Caco-2 (cell line): ENCODE measurements around the gene OSBPL6. TPM values are rescaled to one million over a fixed set of nuclear protein-coding genes. Genes with fewer than 3 reads are reported as not detected.
A peak's percentile ranks its signal among the peaks of the same experiment; 100 is the strongest.

Experiments
- BruUV-seq: library from RNA; stranded (reverse); fragments of 400-500 nt; replicated peaks from 2 replicates; lab custom pipeline; 2021; lab: Mats Ljungman, UMichigan
- CTCF ChIA-PET: fragments of 300-600 bp; sonication (Branson Sonifier 250); formaldehyde crosslinking; loops from one replicate; lab custom pipeline; 2022; ENCODE audit warnings: antibody characterized with exemption; lab: Charles Lee
- POLR2A ChIA-PET: fragments of 300-600 bp; sonication (Branson Sonifier 250); formaldehyde crosslinking; loops from one replicate; lab custom pipeline; 2022; ENCODE audit warnings: antibody characterized with exemption; lab: Charles Lee
- DNase-seq, 2 experiments: peaks; one replicate each; pipeline versions ENCODE4 v3.0.0 to v3.0.0-alpha.2; 2020 to 2022
- H3K27me3 ChIP-seq: replicated peaks from 2 replicates; pipeline ENCODE4 v1.6.0; 2011; ENCODE audit warnings: low read length; ENCODE audit not compliant: control insufficient read depth, insufficient read depth
- H3K36me3 ChIP-seq: 2 replicates; pipeline ENCODE4 v1.5.1; 2011; ENCODE audit warnings: low read length; ENCODE audit not compliant: control insufficient read depth, insufficient read depth
- H3K4me1 ChIP-seq: fragments of 250-450 bp; sonication (Bioruptor Pico); 2 replicates; pipeline ENCODE4 v1.5.1; 2020; ENCODE audit warnings: mild to moderate bottlenecking
- H3K4me3 ChIP-seq: 2 replicates; pipeline ENCODE4 v1.5.1; 2011; ENCODE audit warnings: low read depth, mild to moderate bottlenecking, control low read depth, low read length
- H3K9me3 ChIP-seq: fragments of 250-450 bp; sonication (Bioruptor Pico); 2 replicates; pipeline ENCODE4 v1.5.1; 2020; ENCODE audit warnings: mild to moderate bottlenecking, moderate library complexity
- H3K27ac Mint-ChIP-seq: one replicate; pipeline ENCODE4 v1.8.0; 2022; ENCODE audit warnings: mixed read lengths; ENCODE audit not compliant: unreplicated experiment
- H3K27me3 Mint-ChIP-seq: one replicate; pipeline ENCODE4 v1.8.0; 2022; ENCODE audit warnings: mixed read lengths; ENCODE audit not compliant: insufficient read depth, unreplicated experiment
- H3K36me3 Mint-ChIP-seq: one replicate; pipeline ENCODE4 v1.8.0; 2022; ENCODE audit warnings: mild to moderate bottlenecking, mixed read lengths; ENCODE audit not compliant: insufficient read depth, unreplicated experiment
- H3K4me1 Mint-ChIP-seq: one replicate; pipeline ENCODE4 v1.8.0; 2022; ENCODE audit warnings: low read depth, mixed read lengths; ENCODE audit not compliant: unreplicated experiment
- H3K4me3 Mint-ChIP-seq: one replicate; pipeline ENCODE4 v1.8.0; 2022; ENCODE audit warnings: mild to moderate bottlenecking, moderate library complexity, mixed read lengths; ENCODE audit not compliant: unreplicated experiment
- H3K9me3 Mint-ChIP-seq: one replicate; pipeline ENCODE4 v1.8.0; 2022; ENCODE audit warnings: mixed read lengths; ENCODE audit not compliant: unreplicated experiment
- intact Hi-C: fragments of 100-400 bp; cut with micrococcal nuclease; formaldehyde crosslinking; loops from one replicate; pipeline ENCODE4 v1.10.0; 2022; ENCODE audit not compliant: unreplicated experiment
- total RNA-seq: library from RNA; stranded (reverse); gene quantifications from 2 replicates; pipeline ENCODE4 v1.2.3, GENCODE V29; 2022
- TF ChIP-seq, protein P1 (sequence below), 2 experiments: fragments of 200-600 bp in 1 of 2; IDR thresholded peaks; 1 replicate in 1 of 2; 2 replicates in 1 of 2; pipeline versions ENCODE4 v1.5.1 to v1.8.0; 2011 to 2022; ENCODE audit warnings: antibody characterized with exemption in 1 of 2, control low read depth in 1 of 2, inconsistent platforms in 1 of 2, low read depth in 1 of 2, low read length in 1 of 2, mild to moderate bottlenecking in 1 of 2, moderate library complexity in 1 of 2; ENCODE audit not compliant: insufficient read depth in 1 of 2, severe bottlenecking in 1 of 2, unreplicated experiment in 1 of 2

The OSBPL6 gene
- total RNA-seq, 1 experiment from 2014 or later: 1.5 TPM

DNA sequence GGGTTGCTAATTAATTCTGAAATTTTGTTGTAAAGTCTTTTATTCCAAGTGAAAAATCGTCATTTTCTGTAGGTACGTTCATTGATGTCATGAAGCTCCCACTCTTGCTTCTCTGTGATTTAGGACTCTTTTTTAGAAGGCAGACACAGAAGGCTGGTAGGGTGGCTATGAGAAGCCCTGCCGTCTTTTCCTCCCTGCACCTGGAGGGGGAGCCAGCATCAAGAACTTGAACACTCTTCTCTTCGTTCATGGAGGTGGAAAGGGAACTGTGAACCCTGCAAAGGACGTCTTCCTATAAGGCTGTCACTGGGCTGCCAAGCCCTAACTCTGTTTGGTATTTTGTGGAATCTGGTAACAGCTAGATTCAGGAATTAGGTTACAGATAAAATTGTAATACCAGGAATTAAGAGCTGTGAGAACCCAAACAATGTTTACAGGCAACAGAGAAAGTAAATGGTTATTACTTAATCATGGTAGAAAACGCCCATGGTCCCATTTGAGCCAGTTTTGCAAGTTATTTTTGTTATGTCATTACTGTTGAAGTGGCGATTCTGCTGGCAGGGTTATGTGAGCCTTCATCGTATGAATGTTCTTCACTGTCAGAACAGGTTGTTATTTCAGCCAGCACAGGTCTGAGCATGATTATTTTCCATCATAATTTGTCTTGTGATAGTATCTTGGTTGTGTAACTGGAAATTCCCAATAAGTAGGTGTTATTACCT, 112.2 kb downstream of the OSBPL6 start:
- Mint-ChIP-seq H3K27me3 (no peaks in the 10 kb centered on the region), H3K27ac (no peak overlapping the region), H3K9me3 (no peaks in the 10 kb centered on the region), H3K4me3 (no peak overlapping the region), H3K36me3 (no peaks in the 10 kb centered on the region), H3K4me1 (no peaks in the 10 kb centered on the region)
- TF ChIP-seq, protein P1, sequence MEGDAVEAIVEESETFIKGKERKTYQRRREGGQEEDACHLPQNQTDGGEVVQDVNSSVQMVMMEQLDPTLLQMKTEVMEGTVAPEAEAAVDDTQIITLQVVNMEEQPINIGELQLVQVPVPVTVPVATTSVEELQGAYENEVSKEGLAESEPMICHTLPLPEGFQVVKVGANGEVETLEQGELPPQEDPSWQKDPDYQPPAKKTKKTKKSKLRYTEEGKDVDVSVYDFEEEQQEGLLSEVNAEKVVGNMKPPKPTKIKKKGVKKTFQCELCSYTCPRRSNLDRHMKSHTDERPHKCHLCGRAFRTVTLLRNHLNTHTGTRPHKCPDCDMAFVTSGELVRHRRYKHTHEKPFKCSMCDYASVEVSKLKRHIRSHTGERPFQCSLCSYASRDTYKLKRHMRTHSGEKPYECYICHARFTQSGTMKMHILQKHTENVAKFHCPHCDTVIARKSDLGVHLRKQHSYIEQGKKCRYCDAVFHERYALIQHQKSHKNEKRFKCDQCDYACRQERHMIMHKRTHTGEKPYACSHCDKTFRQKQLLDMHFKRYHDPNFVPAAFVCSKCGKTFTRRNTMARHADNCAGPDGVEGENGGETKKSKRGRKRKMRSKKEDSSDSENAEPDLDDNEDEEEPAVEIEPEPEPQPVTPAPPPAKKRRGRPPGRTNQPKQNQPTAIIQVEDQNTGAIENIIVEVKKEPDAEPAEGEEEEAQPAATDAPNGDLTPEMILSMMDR (IDR thresholded peaks at IDR 0.05; ENCODE audit: insufficient read depth in 1 of 2, low read depth in 1 of 2, low read length in 1 of 2, severe bottlenecking in 1 of 2, unreplicated experiment in 1 of 2): peak; percentile 80 to 89
- Histone ChIP-seq H3K9me3 (no peaks in the 10 kb centered on the region), H3K36me3 (no peaks in the 10 kb centered on the region), H3K4me1 (no peaks in the 10 kb centered on the region), H3K27me3 (no peaks in the 10 kb centered on the region), H3K4me3 (no peak overlapping the region)
- no TSS peak for BruUV-seq
- intact Hi-C loops: loop anchor here (1.0 to 2.0 kb wide), 4 partner anchors 21 to 113 kb away; no protein-coding TSS in a partner anchor
- peak; percentile 69 to 73 for DNase-seq
- ChIA-PET CTCF (interaction anchor here (0.9 kb wide), 1 partner anchor 113 kb away, joined by 3 read pairs; no protein-coding TSS in a partner anchor), POLR2A (interaction anchor here (0.9 kb wide), 1 partner anchor 65 kb away, joined by 7 read pairs; no protein-coding TSS in a partner anchor)

DNA sequence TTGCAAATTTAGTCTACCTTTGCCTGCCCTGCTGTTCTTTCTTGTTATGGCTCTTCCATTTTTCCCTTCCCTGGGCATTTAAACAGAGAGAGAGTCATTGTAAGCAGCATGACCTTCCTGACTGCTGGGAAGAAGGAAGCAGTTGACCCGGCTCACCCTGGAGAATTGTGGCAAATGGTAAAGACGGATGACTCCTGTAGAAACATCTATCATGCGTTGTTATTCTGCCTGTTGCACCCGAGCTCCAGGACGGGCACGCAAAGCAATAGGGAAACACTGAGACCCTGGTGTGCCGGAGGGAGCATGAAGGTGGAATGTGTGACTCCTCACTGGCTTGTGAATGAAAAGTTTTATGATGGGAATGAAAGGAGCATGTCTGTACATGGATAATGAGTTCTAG, 113.3 kb downstream of the OSBPL6 start:
- Mint-ChIP-seq H3K27ac (no peak overlapping the region), H3K36me3 (no peaks in the 10 kb centered on the region), H3K9me3 (no peaks in the 10 kb centered on the region), H3K4me1 (no peaks in the 10 kb centered on the region), H3K27me3 (no peaks in the 10 kb centered on the region), H3K4me3 (no peak overlapping the region)
- H3K9me3 ChIP-seq: no peaks in the 10 kb centered on the region
- POLR2A ChIA-PET: no interaction called here
- H3K4me3 ChIP-seq: no peak overlapping the region
- CTCF ChIA-PET: no interaction called here
- DNase-seq: no peak
- intact Hi-C loops: loop anchor here (2.0 kb wide), 1 partner anchor 87 kb away; no protein-coding TSS in a partner anchor
- BruUV-seq: no TSS peak
- no peaks in the 10 kb centered on the region for H3K27me3 ChIP-seq
- TF ChIP-seq, protein P1 (IDR thresholded peaks at IDR 0.05; ENCODE audit: insufficient read depth in 1 of 2, low read depth in 1 of 2, low read length in 1 of 2, severe bottlenecking in 1 of 2, unreplicated experiment in 1 of 2): no peak
- no peaks in the 10 kb centered on the region for H3K4me1 ChIP-seq
- H3K36me3 ChIP-seq: no peaks in the 10 kb centered on the region

DNA sequence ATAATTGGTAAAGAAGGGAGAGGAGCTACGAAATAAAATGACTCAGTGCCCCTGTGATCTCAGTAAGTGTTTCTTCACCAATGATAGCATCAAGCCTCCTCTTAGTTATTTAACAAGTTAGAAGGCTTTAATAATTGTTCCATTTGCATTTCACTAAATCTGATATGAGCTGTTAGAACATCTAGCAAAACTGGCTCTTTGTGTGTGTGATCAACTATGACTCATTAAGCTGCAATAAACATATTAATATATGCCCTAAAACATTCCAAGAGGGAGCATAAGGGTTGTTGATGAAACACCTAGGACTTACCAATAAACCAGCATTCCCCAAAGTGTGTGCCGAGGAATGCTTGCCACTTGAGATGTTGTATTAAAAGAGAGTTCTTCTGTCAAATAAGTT, 115.2 kb downstream of the OSBPL6 start:
- DNase-seq: no peak
- H3K27ac Mint-ChIP-seq: no peak overlapping the region
- H3K27me3 Mint-ChIP-seq: no peaks in the 10 kb centered on the region
- no peaks in the 10 kb centered on the region for H3K9me3 Mint-ChIP-seq
- BruUV-seq: no TSS peak
- H3K4me1 ChIP-seq: no peaks in the 10 kb centered on the region
- intact Hi-C loops: no loop called here
- no peaks in the 10 kb centered on the region for H3K9me3 ChIP-seq
- TF ChIP-seq, protein P1 (IDR thresholded peaks at IDR 0.05; ENCODE audit: insufficient read depth in 1 of 2, low read depth in 1 of 2, low read length in 1 of 2, severe bottlenecking in 1 of 2, unreplicated experiment in 1 of 2): no peak
- H3K4me1 Mint-ChIP-seq: no peaks in the 10 kb centered on the region
- H3K27me3 ChIP-seq: no peaks in the 10 kb centered on the region
- H3K36me3 ChIP-seq: no peaks in the 10 kb centered on the region
- H3K4me3 Mint-ChIP-seq: no peak overlapping the region
- ChIA-PET POLR2A (no interaction called here), CTCF (interaction anchor here (1.0 kb wide), 1 partner anchor 110 kb away, joined by 3 read pairs; no protein-coding TSS in a partner anchor)
- no peaks in the 10 kb centered on the region for H3K36me3 Mint-ChIP-seq
- no peak overlapping the region for H3K4me3 ChIP-seq
